Measurements from ENCODE around the gene GPRC5C. TPM values are rescaled to one million over a fixed set of nuclear protein-coding genes. Genes with fewer than 3 reads are reported as not detected.
A peak's percentile ranks its signal among the peaks of the same experiment; 100 is the strongest.

GPRC5C gene
- total RNA-seq, 4 donors from 2014 or later, result 11.5 to 29.0 (median 16.0) TPM

GRCh38 chr17:74460996-74461395, 29.1 kb downstream of the GPRC5C start:
- DNase-seq (ENCODE audit: low spot score) (no peak), ATAC-seq (ENCODE audit: low FRiP score) (no peak)
- no peak for TF ChIP-seq CTCF (IDR thresholded peaks at IDR 0.05)

DNA sequence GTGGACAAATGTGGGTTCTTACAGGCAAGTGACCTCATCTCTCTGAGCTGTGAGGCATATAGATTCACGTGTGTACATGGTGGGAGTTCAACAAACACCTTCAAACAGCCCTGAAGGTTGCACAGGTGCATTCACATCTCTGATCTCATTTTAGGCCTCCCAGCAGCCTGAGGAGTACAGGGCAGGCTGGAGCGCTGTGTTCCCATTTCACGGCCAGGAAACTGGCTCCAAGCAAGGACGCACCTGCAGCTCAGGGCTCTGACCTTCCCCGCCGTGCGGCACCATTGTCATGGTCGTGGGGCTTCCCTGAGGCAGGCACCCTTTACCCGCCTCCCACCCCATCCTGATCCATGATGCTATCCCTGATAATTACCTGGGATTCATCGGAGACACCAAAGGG, 29.7 kb downstream of the GPRC5C start:
- no peak for TF ChIP-seq CTCF (IDR thresholded peaks at IDR 0.05)
- DNase-seq (ENCODE audit: low spot score) (no peak), ATAC-seq (ENCODE audit: low FRiP score) (no peak)

GRCh38 chr17:74464730-74465377, 33.0 kb downstream of the GPRC5C start:
- no peak for TF ChIP-seq CTCF (IDR thresholded peaks at IDR 0.05)
- DNase-seq (ENCODE audit: low spot score) (no peak), ATAC-seq (ENCODE audit: low FRiP score) (no peak)

DNA sequence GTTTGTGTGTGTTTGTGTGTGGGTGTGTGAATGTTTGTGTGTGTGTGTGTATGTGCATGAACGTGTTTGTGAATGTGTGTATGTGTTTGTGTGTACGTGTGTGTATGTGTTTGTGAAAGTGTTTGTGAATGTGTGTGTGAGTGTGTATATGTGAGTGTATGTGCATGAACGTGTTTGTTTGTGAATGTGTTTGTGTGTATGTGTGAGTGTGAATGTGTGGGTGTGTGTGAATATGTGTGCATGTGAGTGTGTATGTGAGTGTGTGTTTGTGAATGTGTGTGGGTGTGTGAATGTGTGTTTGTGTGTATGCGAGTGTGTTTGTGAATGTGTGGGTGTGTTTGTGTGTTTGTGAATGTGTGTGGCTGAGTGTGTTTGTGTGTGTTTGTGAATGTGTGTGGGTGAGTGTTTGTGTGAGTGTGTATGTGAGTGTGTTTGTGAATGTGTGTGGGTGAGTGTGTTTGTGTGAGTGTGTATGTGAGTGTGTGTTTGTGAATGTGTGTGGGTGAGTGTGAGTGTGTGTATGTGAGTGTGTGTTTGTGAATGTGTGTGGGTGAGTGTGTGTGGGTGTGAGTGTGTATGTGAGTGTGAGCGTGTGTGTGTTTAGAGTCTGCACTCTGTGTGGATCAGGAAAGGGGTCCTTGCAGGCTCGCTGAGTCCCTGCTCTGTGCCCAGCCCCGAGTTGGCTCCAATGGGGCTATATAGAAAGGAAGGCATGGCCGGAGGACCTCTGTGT, 33.7 kb downstream of the GPRC5C start:
- ATAC-seq (ENCODE audit: low FRiP score) (no peak), DNase-seq (ENCODE audit: low spot score) (no peak)
- no peak for TF ChIP-seq CTCF (IDR thresholded peaks at IDR 0.05)

- ATAC-seq (ENCODE audit: low FRiP score) (no peak), DNase-seq (ENCODE audit: low spot score) (no peak)
- TF ChIP-seq CTCF (IDR thresholded peaks at IDR 0.05), result no peak
Observed at GRCh38 chr17:74466111-74466827, 34.4 kb downstream of the GPRC5C start, which contains the start of gene CD300A. CD300A (plus strand) TSS chr17:74466634; CDS start chr17:74466704, 70 bp downstream.

- ATAC-seq (ENCODE audit: low FRiP score) (peak; percentile 19), DNase-seq (ENCODE audit: low spot score) (no peak)
- TF ChIP-seq CTCF (IDR thresholded peaks at IDR 0.05), result no peak
Observed at GRCh38 chr17:74466828-74467184, 34.9 kb downstream of the GPRC5C start.
